GM18907 (cell line): ENCODE results near the gene CHTF18.
"Not testable (repeated sequence)": the region's sequence is repeated elsewhere in the genome, so short reads cannot be mapped to it uniquely, and the experiment has no call there.

Source experiments
- ATAC-seq: cut with Tn5 transposase; IDR thresholded peaks from one replicate; pipeline ENCODE4 v1.9.1; 2021; ENCODE audit warnings: mild to moderate bottlenecking, moderate library complexity; ENCODE audit not compliant: unreplicated experiment

CHTF18 gene

DNA sequence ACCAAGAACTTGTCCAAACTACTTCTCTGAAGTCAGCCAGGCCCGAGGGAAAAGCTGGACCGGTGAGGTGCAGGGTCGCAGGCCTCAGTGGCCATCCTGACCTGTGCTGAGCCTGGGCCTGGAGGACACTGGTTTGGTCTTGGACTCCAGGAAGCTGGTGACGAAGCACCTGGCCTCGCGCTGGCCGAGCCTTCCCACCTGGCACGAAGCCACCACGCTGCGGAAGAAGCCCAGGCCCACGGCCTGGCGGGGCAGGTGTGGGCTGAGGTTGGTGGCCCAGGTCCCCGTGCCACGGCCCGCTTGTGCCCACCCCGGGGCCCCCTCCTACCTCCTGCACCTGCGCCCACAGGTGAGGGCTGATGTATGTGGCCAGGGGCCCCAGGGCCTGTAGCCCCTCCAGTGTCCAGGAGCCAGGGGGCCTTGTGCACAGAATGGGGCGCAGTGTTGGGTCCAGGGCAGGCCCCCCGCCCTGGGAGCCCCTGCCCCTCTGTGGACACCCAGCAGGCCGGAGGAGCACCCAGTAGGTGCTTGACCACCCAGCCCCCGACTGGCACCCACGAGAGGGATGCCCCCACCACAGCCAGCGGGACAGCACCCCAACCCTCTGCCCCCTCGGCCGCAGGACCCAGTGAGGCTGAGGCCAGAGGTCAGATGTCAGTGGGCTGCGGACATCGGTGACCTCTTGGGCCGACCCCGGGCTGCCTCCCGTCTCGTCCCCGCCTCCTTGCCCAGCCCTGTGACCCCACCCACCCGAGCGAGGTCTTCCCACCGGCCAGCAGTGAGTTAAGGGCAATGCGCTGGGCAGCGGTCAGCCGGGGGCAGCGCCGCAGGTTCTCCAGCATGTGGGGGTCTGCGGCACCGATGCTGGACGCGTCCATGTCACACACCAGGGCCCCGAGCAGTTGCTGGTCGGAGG, 14.1 kb upstream of the CHTF18 start:
- ATAC-seq, result no peak

DNA sequence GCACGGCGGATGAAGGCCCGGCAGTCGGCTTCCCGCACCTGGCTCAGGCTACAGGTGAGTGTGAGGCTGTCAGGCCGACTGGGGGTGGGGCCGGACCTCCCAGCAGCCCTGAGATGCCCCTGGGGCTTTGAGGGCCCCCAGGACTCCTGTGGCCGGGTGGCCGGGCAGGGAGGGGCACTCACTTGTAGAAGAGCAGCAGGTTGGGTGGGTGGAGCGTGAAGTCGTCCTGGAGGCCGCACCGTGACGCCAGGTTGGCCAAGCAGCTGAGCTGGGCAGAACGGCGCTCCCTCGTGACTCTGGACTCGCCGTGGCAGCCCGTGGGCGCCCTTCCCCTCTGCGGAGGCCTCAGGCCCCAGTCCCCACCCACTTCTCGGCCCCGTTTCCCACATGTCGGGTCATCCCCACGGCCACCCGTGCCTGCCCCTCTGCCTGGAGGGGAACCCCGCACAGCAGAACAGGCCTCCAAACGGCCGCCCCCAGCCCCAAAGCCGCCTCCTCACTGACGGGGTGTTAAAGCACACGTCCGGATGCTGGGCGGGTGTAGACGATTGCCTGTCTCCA, 13.1 kb upstream of the CHTF18 start:
- no peak for ATAC-seq

DNA sequence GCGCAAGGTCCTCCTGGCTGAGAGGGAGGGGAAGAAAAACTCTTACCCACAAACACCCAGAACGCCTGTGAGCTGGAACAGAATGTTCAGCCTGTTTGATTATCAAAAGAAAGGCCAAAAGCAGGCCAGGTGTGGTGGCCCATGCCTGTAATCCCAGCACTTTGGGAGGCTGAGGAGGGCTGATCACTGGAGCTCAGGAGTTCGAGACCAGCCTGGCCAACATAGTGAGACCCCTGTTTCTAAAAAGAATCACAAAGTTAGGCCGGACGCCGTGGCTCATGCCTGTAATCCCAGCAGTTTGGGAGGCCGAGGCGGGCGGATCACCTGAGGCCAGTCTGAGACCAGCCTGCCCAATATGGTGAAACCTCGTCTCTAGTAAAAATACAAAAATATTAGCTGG, 12.1 kb upstream of the CHTF18 start:
- not testable (repeated sequence) for ATAC-seq

DNA sequence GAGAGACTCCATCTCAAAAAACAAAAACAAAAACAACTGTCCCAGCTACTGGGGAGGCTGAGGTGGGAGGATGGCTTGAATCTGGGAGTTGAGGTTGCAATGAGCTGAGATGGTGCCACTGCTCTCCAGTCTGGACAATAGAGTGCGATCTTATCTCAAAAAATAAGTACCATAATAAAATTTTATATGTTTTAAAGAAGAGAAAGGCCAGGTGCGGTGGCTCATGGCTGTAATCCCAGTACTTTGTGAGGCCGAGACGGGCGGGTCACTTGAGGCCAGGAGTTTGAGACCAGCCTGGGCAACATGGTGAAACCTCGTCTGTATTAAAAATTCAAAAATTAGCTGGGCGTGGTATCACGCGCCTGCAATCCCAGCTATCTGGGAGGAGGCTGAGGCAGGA, 11.6 kb upstream of the CHTF18 start:
- no peak for ATAC-seq

DNA sequence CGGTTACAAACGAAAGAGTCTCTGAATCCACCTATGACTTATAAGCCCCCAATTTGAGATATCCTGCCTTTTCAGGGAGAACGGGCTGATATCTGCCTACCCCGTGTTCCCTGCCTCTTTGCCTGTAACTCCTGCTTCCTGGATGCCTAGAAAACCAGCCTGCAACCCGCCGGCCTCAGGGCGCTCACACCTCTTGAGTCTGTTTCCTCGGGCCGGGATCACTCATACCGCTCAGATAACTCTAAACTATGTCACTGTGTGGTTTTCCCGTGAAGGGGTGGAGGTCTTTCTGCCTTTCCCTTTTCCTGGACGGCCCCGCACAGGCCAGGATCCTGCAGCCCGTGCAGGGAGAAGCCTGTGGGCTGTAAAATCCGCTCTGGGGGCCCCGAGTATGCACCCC, 10.6 kb upstream of the CHTF18 start:
- no peak for ATAC-seq

DNA sequence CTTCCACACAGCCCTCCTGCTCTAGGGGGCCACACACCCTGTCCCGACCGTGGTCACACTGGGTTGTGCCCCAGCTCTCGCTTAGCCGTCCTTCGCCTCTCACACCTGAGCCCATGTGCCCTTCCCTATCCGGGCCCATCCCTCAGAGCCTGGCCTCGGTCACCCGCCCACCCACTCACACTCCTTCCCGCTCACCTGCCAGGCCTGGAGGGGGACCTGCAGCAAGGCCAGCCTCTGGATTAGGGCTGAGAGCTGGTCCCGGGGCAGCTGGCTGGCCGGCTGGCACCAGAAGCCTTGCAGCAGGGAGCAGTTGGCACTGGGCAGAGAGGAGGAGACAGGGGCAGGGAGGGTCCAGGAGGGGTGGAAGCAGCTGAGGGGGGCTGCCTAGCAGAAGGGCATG, 10.0 kb upstream of the CHTF18 start:
- ATAC-seq, result no peak

DNA sequence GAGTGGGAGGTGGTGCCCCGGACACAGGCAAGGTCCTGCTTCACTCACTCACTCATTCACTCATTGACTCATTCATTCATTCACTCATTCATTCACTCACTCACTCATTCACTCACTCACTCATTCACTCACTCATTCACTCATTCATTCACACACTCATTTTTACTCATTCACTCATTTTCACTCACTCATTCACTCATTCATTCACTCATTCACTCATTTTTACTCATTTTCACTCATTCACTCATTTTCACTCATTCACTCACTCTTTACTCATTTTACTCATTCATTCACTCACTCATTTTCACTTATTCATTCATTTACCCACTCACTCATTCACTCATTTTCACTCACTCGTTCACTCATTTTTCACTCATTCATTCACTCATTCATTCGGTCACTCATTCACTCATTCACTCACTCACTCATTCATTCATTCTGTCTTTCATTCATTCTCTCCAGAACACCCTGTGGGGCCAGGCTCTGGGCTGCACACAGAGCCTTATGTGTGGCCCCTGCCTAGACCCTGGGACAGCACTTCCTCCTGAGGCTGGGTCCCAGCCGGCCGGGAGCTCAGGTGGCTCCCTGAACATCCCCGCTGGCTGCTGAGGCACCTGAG, 9.4 kb upstream of the CHTF18 start:
- ATAC-seq, result no peak

DNA sequence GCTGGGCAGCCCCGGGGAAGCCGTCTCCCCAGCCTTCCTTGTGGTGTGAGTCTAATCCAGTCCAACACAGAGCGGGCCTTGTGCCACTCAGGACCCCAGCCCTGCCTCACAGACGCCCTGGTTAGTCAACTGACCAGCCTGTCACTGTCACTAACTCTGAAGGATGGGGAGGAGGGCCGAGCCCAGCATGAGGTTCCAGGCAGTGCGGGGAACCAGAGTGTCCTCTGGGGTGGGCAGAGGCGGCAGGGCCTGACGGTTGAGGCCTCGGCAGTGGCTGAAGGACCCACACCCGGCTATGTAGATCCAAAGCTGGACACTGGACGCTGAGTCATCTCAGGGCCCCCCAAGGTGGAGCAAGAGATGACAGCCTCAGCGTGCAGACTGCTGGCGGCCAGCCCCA, 8.9 kb upstream of the CHTF18 start:
- ATAC-seq, result no peak

DNA sequence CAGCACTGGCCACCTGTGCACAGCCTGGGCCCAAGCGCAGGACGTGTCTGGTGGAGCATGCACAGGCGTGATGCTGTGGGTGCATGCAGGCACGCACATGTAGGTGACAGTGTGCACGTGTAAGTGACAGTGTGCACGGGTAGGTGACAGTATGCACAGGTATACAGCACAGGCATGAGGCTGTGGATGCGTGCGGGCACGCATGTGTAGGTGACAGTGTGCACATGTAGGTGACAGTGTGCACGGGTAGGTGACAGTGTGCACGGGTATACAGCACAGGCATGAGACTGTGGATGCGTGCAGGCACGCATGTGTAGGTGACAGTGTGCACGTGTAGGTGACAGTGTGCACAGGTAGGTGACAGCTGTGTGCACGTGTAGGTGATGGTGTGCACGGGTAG, 8.1 kb upstream of the CHTF18 start:
- no peak for ATAC-seq

DNA sequence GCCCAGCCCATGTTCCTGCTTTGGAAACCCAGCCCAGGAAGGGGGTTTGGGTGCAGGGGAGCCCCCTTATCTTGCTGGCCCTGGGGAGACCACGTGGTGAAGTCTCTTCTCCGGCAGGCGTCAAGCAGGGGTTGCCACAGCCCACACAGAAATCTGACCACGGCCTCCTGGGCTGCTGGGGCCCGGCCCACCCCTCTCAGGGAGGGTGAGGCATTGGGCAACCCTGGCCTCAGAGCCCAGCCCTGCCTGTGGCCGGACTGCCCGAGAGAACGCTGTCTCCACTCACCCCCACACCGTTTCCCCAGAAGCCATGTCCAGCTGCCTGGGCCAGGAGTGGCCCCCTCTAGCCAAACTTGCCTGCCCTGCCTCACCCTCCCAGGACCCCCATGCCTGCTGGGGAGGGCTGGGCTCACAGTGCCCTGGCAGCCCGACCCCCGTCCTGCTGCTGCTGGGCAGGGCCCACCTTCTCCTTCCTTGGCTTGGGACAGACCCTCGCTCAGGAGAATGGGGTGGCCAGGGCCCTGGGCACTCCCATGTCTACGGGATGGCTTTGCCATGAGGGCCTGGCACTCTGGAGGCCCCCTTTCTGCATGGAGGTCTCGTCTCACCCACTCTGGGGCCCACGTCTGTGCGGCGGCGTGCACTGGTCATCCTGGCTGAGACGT, 6.9 kb upstream of the CHTF18 start:
- no peak for ATAC-seq

DNA sequence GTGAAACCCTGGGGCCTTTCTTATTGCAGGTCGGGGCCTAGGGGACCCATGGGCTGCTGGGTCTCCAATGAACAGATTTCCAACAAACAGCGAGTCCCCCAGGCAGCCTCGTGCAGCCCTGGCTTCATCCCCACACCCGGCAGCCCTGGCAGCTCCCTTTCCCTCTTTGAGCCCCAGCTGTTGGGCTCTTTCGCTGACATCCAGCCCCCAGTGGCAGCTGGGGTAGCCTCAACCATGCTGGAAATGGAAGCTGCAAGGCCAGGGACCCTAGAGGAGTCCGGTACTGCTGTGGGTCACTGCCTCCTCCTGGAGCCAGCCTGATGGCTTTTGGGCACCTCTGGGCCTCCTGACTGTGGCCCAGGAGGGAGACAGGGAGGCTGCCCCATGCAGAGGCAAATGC, 6.2 kb upstream of the CHTF18 start:
- ATAC-seq, result no peak

DNA sequence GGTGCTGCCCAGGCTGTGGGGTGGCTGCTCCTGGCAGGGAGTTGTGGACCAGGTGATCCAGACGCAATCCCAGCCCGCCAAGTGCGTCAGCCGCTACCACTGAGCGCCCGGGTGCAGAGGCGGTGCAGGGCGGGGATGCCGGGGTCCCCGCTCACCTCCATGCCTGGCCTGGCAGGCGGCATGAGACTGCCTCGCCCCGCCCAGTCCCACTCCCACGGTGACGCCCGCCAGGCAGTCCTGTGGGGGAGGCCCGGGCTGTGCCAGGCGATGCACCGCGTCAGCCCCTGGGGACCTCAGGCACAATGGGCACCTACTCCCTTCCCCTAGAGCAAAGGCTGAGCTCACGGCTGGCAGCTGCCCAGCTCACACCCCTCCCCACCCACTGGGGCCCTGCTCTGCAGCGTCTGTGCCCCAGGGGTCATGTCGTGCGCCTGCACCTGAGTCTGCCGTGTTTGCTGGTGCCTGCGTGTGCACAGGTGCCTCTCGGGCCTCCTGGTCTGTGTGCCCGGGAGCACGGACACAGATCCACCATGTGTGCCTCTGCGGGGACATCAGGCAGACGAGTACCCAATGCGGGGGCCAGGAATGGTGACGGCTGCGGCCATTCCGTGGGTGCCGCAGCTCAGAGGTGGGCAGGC, 5.5 kb upstream of the CHTF18 start:
- ATAC-seq, result no peak

DNA sequence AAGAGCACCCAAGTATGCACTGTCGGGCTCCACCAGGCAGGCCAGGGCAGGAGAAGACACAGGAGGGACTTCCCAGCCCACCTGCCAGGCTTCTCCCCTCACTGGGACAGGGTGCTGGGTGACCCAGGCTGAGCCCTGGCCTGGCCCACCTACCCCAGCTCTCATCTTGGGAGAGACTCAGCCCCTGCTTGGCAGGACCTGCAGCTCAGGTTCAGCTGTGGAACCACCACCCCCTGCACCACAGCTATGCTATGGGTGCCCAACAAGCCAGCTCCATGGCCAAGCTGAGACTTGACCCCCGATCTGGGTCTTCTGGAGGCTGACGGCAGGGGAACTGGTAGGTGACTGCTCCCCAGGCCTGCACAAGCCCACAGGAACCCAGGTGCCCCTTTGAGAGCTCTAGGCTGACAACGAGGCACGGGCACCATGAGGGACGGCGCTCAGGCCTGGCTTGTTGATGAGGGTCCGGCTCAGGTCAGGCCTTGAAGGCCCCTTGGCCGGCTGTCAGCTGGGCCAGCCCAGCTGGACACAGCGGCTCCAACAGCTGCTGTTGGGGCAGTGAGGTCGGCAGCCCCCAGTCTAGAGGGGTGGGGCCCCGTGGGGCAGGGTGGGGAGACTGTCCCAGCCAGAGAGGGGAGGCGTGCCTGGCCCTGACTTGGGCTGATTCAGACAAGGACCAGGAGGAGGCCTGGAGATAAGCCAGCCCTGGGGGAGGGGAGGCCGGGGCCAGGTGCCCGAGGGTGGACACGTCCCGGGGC, 4.8 kb upstream of the CHTF18 start:
- ATAC-seq, result no peak

DNA sequence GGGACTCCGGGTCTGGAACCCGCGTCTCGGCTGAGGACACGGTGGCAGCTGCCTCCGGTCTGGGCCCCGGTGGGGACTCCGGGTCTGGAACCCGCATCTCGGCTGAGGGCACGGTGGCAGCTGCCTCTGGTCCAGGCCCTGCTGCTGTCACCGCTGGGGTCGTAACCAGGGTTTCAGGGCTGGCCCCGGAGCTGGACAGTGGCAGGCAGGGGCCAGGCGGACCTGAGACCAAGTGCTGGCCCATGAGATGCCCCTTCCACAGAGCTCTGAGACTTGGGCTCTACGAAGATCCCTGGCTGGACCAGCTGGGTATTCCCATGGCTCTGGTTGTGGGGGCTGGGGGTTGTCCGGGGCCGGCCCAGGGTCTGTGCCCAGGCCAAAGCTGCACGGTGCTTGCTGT, 4.0 kb upstream of the CHTF18 start:
- ATAC-seq, result no peak

DNA sequence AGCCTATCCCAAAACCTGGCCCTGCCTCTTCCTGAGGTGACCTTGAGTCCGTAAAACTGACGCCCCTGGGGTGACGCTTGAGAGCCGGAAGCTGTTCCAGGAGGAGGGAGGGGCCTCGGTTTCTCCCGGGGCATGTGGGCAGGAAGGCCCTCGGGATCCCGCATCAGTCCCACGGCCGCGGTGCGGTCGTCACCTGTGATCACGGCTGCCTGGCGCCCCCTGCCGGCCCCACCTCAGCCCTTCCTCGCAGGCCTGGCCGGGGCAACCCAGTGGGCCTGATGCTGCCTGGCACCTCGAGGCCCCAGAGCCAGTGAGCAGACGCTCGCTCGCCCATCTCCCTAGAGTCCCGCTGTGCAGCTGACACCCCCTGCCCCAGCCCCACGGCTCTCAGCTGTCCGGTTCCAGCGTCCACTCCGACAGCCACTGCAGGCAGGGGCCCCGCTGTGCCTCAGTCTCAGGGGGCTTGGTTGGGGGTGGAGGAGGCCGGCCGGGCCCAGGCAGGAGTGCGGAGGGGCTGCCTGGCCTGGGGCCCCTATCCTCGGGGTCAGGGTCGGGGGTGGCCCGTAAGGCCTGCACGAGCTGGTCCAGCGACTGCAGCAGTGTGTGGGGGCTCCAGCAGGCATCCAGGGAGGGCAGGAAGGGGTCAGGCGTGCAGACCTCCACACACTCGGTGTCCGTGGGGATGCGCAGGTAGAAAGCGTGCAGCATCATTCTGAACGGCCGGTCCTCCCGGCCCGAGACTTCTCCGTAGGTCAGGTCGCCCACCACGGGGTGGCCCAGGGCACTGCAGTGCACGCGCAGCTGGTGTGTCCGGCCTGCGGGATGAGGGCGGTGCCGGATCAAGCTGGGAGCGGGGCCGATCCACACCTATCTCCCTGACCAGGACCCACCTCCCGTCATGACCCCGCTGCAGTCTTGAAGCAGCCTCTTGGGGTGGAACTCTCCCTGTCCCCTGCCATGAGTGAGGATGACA, 2.6 kb upstream of the CHTF18 start:
- ATAC-seq, result no peak

DNA sequence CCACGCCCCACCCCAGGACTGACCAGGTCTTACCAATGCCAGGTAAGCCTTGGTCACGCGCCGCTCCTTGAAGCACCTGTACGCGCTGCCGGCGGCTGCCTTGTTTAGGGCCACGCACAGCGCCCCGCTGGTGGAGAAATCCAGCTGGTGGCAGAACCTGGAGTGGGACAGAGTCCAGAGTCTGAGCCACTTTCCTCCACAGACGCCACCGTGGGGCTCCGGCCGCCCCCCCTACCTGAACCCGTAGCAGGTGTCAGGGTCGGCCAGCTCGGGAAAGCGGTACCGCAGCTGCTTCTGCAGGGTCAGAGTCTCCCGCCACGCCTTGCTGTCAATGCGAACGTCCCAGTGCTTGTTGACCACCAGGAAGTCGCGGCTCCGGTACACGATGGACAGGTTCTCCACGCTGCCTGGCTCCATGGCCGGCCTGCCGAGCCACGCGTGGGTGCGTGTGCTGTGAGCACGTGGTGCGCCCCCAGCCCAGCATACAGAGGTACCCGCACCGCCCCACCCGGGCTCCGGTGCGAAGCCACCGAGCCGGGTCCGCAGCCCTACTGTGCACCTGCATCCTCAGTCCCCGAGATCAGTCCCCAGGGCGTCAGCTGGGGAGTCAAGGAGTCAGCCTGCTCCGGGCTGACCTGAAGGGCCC, 976 bp upstream of the CHTF18 start:
- no peak for ATAC-seq

DNA sequence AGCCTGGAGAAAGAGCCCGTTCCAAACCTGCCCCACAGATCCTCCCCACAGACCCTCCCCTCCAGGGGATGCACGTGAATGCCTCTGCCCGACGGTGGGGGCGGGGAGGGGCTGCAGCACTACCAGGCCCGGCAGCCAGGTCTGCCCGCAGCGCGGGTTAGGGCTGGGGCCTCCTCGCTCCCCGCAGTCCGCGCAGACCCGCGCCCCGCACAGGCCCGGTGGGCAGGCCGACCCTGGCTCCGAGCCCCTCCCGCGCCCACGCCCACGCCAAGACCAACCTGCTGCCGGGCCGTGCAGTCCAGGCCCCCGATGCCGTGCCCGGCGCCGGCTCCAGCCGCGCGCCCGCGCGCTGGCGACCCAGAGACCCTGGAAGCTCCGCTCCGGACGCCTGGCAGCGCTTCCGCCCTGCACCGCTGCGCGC, 432 bp upstream of the CHTF18 start, which contains the start of gene RPUSD1:
RPUSD1 (minus strand) TSS at position 404 of the 421 bp plus-strand sequence. CDS start 644 bp downstream, outside the sequence.
- ATAC-seq, result peak; percentile 22

DNA sequence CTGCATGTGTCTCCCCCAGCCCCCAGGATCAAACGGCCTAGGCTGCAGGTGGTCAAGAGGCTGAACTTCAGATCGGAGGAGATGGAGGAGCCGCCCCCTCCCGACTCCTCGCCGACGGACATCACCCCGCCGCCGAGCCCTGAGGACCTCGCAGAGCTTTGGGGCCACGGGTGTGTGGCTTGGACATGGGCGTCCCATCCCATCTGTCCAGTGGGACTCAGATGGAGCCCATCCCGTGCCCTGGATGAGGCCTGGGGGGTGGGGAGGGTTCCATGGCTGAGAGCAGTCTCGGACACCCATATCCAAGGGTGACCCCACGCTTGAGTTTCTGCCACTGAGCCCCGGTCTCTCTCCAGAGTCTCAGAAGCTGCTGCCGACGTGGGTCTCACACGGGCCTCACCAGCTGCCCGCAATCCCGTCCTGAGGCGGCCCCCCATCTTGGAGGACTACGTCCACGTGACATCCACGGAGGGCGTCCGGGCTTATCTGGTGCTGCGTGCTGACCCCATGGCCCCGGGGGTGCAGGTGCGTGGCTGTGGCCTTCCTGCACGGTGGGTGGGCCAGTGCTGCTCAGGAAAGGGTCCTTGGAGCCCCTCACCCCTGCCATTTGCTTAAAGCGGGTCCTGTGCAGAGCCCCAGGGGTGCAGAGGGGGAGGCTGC, 901 bp downstream of the CHTF18 start:
- no peak for ATAC-seq
